Thyroid gland (tissue), 4 donors: ENCODE measurements around the gene DOCK1. TPM values are rescaled to one million over a fixed set of nuclear protein-coding genes. Genes with fewer than 3 reads are reported as not detected.
A peak's percentile ranks its signal among the peaks of the same experiment; 100 is the strongest.

Source experiments
- DNase-seq, 2 donors: peaks; one replicate each; pipeline ENCODE4 v3.0.0-alpha.2; 2019
- H3K27ac ChIP-seq, 3 donors: fragments of 200-600 bp; sonication (generic); 1 replicate in 2 of 3; 2 replicates in 1 of 3; pipeline ENCODE4 v1.5.1; 2016 to 2019; ENCODE audit warnings: mild to moderate bottlenecking in 1 of 3, moderate library complexity in 1 of 3
- H3K27me3 ChIP-seq: fragments of 200-600 bp; sonication (generic); one replicate; pipeline ENCODE4 v1.5.1; 2019
- H3K36me3 ChIP-seq, 2 donors: fragments of 200-600 bp; sonication (generic); one replicate each; pipeline ENCODE4 v1.5.1; 2016 to 2019
- H3K4me1 ChIP-seq, 2 donors: fragments of 200-600 bp; sonication (generic); one replicate each; pipeline ENCODE4 v1.5.1; 2017 to 2019
- H3K4me3 ChIP-seq, 3 donors: fragments of 200-600 bp; sonication (generic); replicated peaks in 1 of 3; 1 replicate in 2 of 3; 2 replicates in 1 of 3; pipeline ENCODE4 v1.5.1; 2016; ENCODE audit warnings: mild to moderate bottlenecking in 1 of 3
- H3K9me3 ChIP-seq: fragments of 200-600 bp; sonication (generic); one replicate; pipeline ENCODE4 v1.5.1; 2017
- POLR2A ChIP-seq, 2 donors: fragments of 450-650 bp; IDR thresholded peaks; one replicate each; pipeline ENCODE4 v1.6.1; 2017; ENCODE audit warnings: antibody characterized with exemption in 2 of 2, mild to moderate bottlenecking in 2 of 2, moderate library complexity in 1 of 2
- WGBS, 2 donors: methylation state at CpG; one replicate each; pipeline ENCODE4 v1.1.5; 2017; 5-methylcytosine and 5-hydroxymethylcytosine counted together
- intact Hi-C: fragments of 100-400 bp; cut with DNase I; formaldehyde crosslinking; loops from one replicate; pipeline ENCODE4 v1.15.1; 2023
- total RNA-seq, 4 donors: library from RNA; depleted of rRNA; stranded (reverse); fragments of >200 nt; gene quantifications; one replicate each; pipeline ENCODE4 v1.2.3, GENCODE V29; 2016
- TF ChIP-seq, protein P1 (sequence below), 6 experiments: fragments of 200-600 bp in 3 of 6; fragments of 450-650 bp in 3 of 6; sonication (generic) in 3 of 6; IDR thresholded peaks; one replicate each; pipeline ENCODE4 v1.5.1; 2016 to 2019; ENCODE audit warnings: antibody characterized with exemption in 6 of 6, mild to moderate bottlenecking in 2 of 6, inconsistent platforms in 1 of 6, moderate library complexity in 1 of 6

DOCK1 gene
- total RNA-seq, 4 donors from 2014 or later, result 89.7 to 217 (median 112) TPM

DNA sequence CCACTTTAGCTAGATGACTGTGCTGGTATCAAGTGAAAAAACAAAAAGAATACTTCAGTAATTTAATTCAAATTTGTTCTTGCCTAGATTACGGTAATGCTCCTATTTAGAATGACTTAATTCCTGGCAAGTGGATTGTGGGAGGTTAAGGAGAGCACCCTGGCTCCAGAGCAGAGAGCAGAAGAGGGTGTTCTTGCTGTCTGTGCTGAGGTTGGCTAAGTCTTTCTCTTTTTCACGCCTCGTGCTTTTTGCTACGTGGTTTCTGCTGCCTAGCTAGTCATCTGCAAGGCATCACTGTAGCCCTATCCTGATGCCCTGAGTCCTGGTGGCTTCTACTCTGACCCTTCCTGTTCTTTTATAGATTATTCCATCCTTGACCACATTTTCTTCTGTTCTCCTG is 189.8 kb downstream of the DOCK1 start:
- 85 to 95% methylated on average over 4 of the region's 4 CpGs for WGBS, 2 donors
- intact Hi-C loops, result no loop called here
- no peaks in the 10 kb centered on the region for H3K36me3 ChIP-seq
- no peak overlapping the region for H3K4me3 ChIP-seq
- TF ChIP-seq, protein P1, sequence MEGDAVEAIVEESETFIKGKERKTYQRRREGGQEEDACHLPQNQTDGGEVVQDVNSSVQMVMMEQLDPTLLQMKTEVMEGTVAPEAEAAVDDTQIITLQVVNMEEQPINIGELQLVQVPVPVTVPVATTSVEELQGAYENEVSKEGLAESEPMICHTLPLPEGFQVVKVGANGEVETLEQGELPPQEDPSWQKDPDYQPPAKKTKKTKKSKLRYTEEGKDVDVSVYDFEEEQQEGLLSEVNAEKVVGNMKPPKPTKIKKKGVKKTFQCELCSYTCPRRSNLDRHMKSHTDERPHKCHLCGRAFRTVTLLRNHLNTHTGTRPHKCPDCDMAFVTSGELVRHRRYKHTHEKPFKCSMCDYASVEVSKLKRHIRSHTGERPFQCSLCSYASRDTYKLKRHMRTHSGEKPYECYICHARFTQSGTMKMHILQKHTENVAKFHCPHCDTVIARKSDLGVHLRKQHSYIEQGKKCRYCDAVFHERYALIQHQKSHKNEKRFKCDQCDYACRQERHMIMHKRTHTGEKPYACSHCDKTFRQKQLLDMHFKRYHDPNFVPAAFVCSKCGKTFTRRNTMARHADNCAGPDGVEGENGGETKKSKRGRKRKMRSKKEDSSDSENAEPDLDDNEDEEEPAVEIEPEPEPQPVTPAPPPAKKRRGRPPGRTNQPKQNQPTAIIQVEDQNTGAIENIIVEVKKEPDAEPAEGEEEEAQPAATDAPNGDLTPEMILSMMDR (IDR thresholded peaks at IDR 0.05), result no peak
- no peak for TF ChIP-seq POLR2A (IDR thresholded peaks at IDR 0.05)
- H3K4me1 ChIP-seq, result no peaks in the 10 kb centered on the region
- H3K27ac ChIP-seq, result no peak overlapping the region
- H3K27me3 ChIP-seq, result no peaks in the 10 kb centered on the region
- no peaks in the 10 kb centered on the region for H3K9me3 ChIP-seq
- no peak for DNase-seq

DNA sequence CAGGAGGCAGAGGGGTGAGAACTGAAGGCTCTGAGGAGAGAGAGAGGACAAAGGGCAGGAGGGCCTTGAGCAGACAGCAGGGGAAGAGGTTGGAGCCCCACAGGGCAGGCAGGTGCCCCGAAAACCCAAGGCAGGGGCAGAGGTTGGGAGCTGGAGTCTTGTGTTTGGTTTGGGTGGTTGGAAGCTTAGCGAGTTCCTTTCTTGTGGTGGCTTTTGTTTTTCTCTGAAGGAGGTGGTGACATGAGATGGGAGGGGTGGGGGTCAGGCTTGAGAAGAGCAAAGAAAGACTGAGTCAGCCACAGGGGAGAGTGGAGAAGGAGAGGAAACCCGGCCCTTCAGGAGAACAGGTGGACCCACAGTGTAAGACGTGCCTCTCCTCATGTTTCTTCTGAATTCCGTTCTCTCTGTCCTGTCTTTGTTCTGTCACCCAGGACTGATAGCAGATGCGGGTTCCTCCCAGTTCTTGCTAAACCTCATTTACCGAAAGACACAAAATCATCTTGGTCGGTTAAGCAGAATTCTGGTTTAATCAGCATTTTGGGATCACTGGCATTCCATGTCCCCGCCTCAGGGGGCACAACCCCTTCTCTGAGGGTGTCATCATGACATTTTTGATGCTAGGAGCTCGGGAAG is 195.9 kb downstream of the DOCK1 start:
- DNase-seq, result no peak
- intact Hi-C loops, result no loop called here
- Histone ChIP-seq H3K9me3 (no peaks in the 10 kb centered on the region), H3K4me1 (no peaks in the 10 kb centered on the region), H3K27ac (no peak overlapping the region), H3K4me3 (no peak overlapping the region), H3K36me3 (no peaks in the 10 kb centered on the region), H3K27me3 (no peaks in the 10 kb centered on the region)
- 90 to 95% methylated on average over 10 of the region's 10 CpGs for WGBS, 2 donors
- TF ChIP-seq, protein P1 (IDR thresholded peaks at IDR 0.05), result no peak
- TF ChIP-seq POLR2A (IDR thresholded peaks at IDR 0.05), result no peak

DNA sequence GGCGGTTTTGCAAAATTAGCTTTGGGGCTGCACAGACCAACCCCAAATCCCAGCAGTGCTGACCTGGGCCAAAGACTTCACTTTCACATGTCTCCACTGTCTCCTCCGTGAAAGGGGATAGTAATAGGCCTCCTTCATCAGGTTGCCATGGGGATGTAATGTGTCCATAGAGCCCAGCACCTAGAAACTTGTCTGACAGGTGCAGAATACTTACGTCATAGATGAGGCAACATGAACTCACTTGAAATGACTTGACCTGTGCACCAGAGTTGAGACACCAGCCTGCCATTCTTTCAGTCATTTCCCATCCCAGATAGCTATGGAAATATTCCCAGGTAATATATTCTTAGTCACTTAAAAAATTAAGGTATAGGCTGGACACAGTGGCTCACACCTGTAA is 196.9 kb downstream of the DOCK1 start:
- intact Hi-C loops, result no loop called here
- 86 to 96% methylated on average over 3 of the region's 3 CpGs for WGBS, 2 donors
- Histone ChIP-seq H3K4me3 (no peak overlapping the region), H3K27ac (no peak overlapping the region), H3K36me3 (no peaks in the 10 kb centered on the region), H3K4me1 (no peaks in the 10 kb centered on the region), H3K9me3 (no peaks in the 10 kb centered on the region), H3K27me3 (no peaks in the 10 kb centered on the region)
- no peak for DNase-seq
- TF ChIP-seq, protein P1 (IDR thresholded peaks at IDR 0.05), result no peak
- no peak for TF ChIP-seq POLR2A (IDR thresholded peaks at IDR 0.05)

GRCh38 chr10:127115100-127115499 is 209.9 kb downstream of the DOCK1 start:
- 100% methylated on average over 1 of the region's 1 CpG for WGBS, 2 donors
- TF ChIP-seq, protein P1 (IDR thresholded peaks at IDR 0.05), result no peak
- no peak for TF ChIP-seq POLR2A (IDR thresholded peaks at IDR 0.05)

GRCh38 chr10:127117125-127117524 is 211.9 kb downstream of the DOCK1 start:
- peak; percentile 41 to 71 for DNase-seq
- 42 to 55% methylated on average over 4 of the region's 4 CpGs for WGBS, 2 donors
- intact Hi-C loops, result no loop called here
- H3K36me3 ChIP-seq, result no peaks in the 10 kb centered on the region
- no peaks in the 10 kb centered on the region for H3K4me1 ChIP-seq
- no peak for TF ChIP-seq POLR2A (IDR thresholded peaks at IDR 0.05)
- TF ChIP-seq, protein P1 (IDR thresholded peaks at IDR 0.05), result no peak
- no peaks in the 10 kb centered on the region for H3K9me3 ChIP-seq
- no peaks in the 10 kb centered on the region for H3K27me3 ChIP-seq
- no peak overlapping the region for H3K27ac ChIP-seq
- no peak overlapping the region for H3K4me3 ChIP-seq

More at GRCh38 chr10:127115100-127115499, 209.9 kb downstream of the DOCK1 start:
- H3K4me1 ChIP-seq, result no peaks in the 10 kb centered on the region
- peaks cover 3 to 8% of the 10 kb centered on the region in 2 donors for H3K36me3 ChIP-seq
- DNase-seq, result no peak
- H3K9me3 ChIP-seq, result no peaks in the 10 kb centered on the region
- H3K27me3 ChIP-seq, result no peaks in the 10 kb centered on the region
- H3K4me3 ChIP-seq, result no peak overlapping the region
- H3K27ac ChIP-seq, result no peak overlapping the region
- intact Hi-C loops, result no loop called here
